NCI-H146 (cell line): ENCODE data around the gene IER2.
"Not testable (repeated sequence)": the region's sequence is repeated elsewhere in the genome, so short reads cannot be mapped to it uniquely, and the experiment has no call there.

Experiments
- DNase-seq: peaks from one replicate; lab custom pipeline; 2025; lab: John Stamatoyannopoulos, UW

Gene IER2

GRCh38 chr19:13138171-13138915 is 11.9 kb upstream of the IER2 start:
- no peak for DNase-seq

GRCh38 chr19:13138916-13139198 is 11.4 kb upstream of the IER2 start:
- DNase-seq = no peak

- no peak for DNase-seq
Measured at GRCh38 chr19:13139633-13140311, 10.4 kb upstream of the IER2 start.

- DNase-seq = no peak
Measured at GRCh38 chr19:13146763-13147563, 3.2 kb upstream of the IER2 start.

GRCh38 chr19:13149173-13149627 is 1.0 kb upstream of the IER2 start:
- not testable (repeated sequence) for DNase-seq

GRCh38 chr19:13149628-13150186 is 504 bp upstream of the IER2 start:
- DNase-seq = peak; percentile 81

GRCh38 chr19:13150931-13151604 is 857 bp downstream of the IER2 start:
- DNase-seq = no peak

GRCh38 chr19:13151605-13152355 is 1.6 kb downstream of the IER2 start:
- DNase-seq = peak; percentile 99

GRCh38 chr19:13152356-13152973 is 2.3 kb downstream of the IER2 start:
- no peak for DNase-seq

GRCh38 chr19:13152974-13153568 is 2.9 kb downstream of the IER2 start:
- DNase-seq = peak; percentile 99

GRCh38 chr19:13153569-13154240 is 3.5 kb downstream of the IER2 start:
- peak; percentile 82 for DNase-seq

GRCh38 chr19:13154241-13154778 is 4.1 kb downstream of the IER2 start:
- DNase-seq = peak; percentile 63

- DNase-seq = peak; percentile 79
Measured at GRCh38 chr19:13154911-13155471, 4.8 kb downstream of the IER2 start.

GRCh38 chr19:13155472-13156359 is 5.5 kb downstream of the IER2 start:
- peak; percentile 84 for DNase-seq

GRCh38 chr19:13159713-13160112 is 9.5 kb downstream of the IER2 start:
- no peak for DNase-seq

GRCh38 chr19:13160557-13160956 is 10.3 kb downstream of the IER2 start:
- no peak for DNase-seq

- DNase-seq = peak; percentile 98
Measured at GRCh38 chr19:13162724-13163608, 12.8 kb downstream of the IER2 start.
